Mucosa of stomach (tissue), 1 donor: ENCODE data around the gene SRP54.

Experiments used
- H3K27me3 ChIP-seq: one replicate; pipeline ENCODE4 v1.7.0; 2013; ENCODE audit warnings: mild to moderate bottlenecking, low read length; ENCODE audit not compliant: control insufficient read depth, insufficient read depth
- H3K36me3 ChIP-seq: one replicate; pipeline ENCODE4 v1.7.0; 2013; ENCODE audit warnings: low read length; ENCODE audit not compliant: control insufficient read depth, insufficient read depth
- H3K4me1 ChIP-seq: one replicate; pipeline ENCODE4 v1.7.0; 2013; ENCODE audit warnings: mild to moderate bottlenecking, low read length; ENCODE audit not compliant: control insufficient read depth, insufficient read depth
- H3K4me3 ChIP-seq: one replicate; pipeline ENCODE4 v1.7.0; 2013; ENCODE audit warnings: low read length
- H3K9ac ChIP-seq: one replicate; pipeline ENCODE4 v1.7.0; 2013; ENCODE audit warnings: mild to moderate bottlenecking, low read length, moderate library complexity
- H3K9me3 ChIP-seq: one replicate; pipeline ENCODE4 v1.7.0; 2013; ENCODE audit warnings: mild to moderate bottlenecking, low read length, moderate library complexity; ENCODE audit not compliant: control insufficient read depth
- donor health status: Pancreatic carcinoma.

SRP54 gene

GRCh38 chr14:34987180-34987579 is 4.4 kb downstream of the SRP54 start:
- Histone ChIP-seq H3K4me1 (peaks cover 4% of the 10 kb centered on the region), H3K27me3 (no peaks in the 10 kb centered on the region), H3K36me3 (no peaks in the 10 kb centered on the region), H3K9ac (no peak overlapping the region), H3K9me3 (no peaks in the 10 kb centered on the region), H3K4me3 (no peak overlapping the region)

DNA sequence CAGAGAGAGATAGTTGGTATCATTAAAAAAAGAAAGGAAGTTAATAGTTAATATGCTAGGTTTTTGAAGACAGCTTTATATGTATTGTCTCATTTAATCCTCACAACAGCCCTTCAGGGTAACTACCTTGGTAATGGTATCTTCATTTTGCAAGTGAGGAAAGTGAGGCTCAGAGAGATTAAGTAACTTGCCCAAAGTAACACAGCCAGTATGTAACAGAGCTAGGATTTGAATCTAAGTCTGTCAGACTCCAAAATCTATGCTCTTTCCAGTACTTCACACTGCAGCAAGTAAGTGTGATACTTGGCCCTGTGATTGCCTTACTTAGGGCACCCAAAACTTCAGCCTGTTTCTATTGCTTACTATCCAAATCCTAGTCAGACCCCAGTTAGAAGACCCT is 7.0 kb downstream of the SRP54 start:
- Histone ChIP-seq H3K4me3 (no peak overlapping the region), H3K9ac (no peak overlapping the region), H3K9me3 (no peaks in the 10 kb centered on the region), H3K27me3 (no peaks in the 10 kb centered on the region), H3K36me3 (no peaks in the 10 kb centered on the region), H3K4me1 (no peaks in the 10 kb centered on the region)

- Histone ChIP-seq H3K9ac (no peak overlapping the region), H3K36me3 (no peaks in the 10 kb centered on the region), H3K4me3 (no peak overlapping the region), H3K4me1 (no peaks in the 10 kb centered on the region), H3K9me3 (no peaks in the 10 kb centered on the region), H3K27me3 (no peaks in the 10 kb centered on the region)
Observed at GRCh38 chr14:34993426-34993825, 10.6 kb downstream of the SRP54 start.

- Histone ChIP-seq H3K27me3 (no peaks in the 10 kb centered on the region), H3K9me3 (no peaks in the 10 kb centered on the region), H3K4me1 (no peaks in the 10 kb centered on the region), H3K9ac (no peak overlapping the region), H3K4me3 (no peak overlapping the region), H3K36me3 (no peaks in the 10 kb centered on the region)
Observed at GRCh38 chr14:34994668-34995067, 11.9 kb downstream of the SRP54 start.

DNA sequence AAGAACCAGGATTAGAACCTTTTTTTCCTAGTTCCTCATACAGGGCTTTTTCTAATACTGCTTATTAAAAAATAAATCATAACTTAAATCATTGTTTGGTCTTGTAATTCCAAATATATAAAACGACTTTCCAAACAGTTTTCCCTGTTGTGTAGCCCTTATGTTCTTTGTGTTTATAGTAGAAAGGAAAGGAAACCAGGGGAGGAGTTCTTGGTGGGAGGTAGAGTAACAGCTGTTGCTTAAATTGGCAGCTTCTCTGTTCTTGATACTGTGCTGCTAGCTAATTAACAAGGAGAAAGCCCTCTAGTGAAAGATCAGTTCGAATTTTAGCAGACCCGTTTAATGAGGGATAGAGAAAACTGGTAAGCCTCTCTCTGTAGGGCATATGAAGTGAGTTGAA is 15.0 kb downstream of the SRP54 start:
- no peak overlapping the region for H3K4me3 ChIP-seq
- no peaks in the 10 kb centered on the region for H3K4me1 ChIP-seq
- no peaks in the 10 kb centered on the region for H3K36me3 ChIP-seq
- H3K27me3 ChIP-seq, result no peaks in the 10 kb centered on the region
- no peaks in the 10 kb centered on the region for H3K9me3 ChIP-seq
- H3K9ac ChIP-seq, result no peak overlapping the region

- no peaks in the 10 kb centered on the region for H3K4me1 ChIP-seq
- H3K4me3 ChIP-seq, result no peak overlapping the region
- no peaks in the 10 kb centered on the region for H3K27me3 ChIP-seq
- no peak overlapping the region for H3K9ac ChIP-seq
- no peaks in the 10 kb centered on the region for H3K36me3 ChIP-seq
- H3K9me3 ChIP-seq, result no peaks in the 10 kb centered on the region
Observed at GRCh38 chr14:34999500-34999899, 16.7 kb downstream of the SRP54 start.

- Histone ChIP-seq H3K4me3 (no peak overlapping the region), H3K4me1 (no peaks in the 10 kb centered on the region), H3K9ac (no peak overlapping the region), H3K27me3 (no peaks in the 10 kb centered on the region), H3K9me3 (no peaks in the 10 kb centered on the region), H3K36me3 (no peaks in the 10 kb centered on the region)
Observed at GRCh38 chr14:35001621-35002020, 18.8 kb downstream of the SRP54 start.

DNA sequence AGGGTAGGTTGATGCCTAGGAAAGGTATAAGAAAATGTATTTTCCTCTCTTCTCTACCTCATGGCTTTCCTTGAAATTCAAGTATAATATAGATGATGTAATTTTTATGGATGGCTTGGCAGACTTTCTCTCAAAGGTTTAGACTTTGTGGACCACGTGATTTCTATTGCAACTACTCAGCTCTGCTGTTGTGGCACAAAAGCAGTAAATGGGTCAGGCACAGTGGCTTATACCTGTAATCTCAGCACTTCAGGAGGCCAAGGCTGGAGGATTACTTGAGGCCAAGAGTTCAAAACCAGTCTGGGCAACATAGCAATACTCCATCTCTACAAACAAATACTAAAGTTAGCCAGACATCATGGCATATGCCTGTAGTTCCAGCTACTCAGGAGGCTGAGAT is 22.0 kb downstream of the SRP54 start:
- no peaks in the 10 kb centered on the region for H3K27me3 ChIP-seq
- no peaks in the 10 kb centered on the region for H3K4me1 ChIP-seq
- H3K36me3 ChIP-seq, result no peaks in the 10 kb centered on the region
- no peak overlapping the region for H3K9ac ChIP-seq
- no peaks in the 10 kb centered on the region for H3K9me3 ChIP-seq
- H3K4me3 ChIP-seq, result no peak overlapping the region

- H3K4me1 ChIP-seq, result no peaks in the 10 kb centered on the region
- H3K4me3 ChIP-seq, result no peak overlapping the region
- no peaks in the 10 kb centered on the region for H3K9me3 ChIP-seq
- H3K27me3 ChIP-seq, result no peaks in the 10 kb centered on the region
- H3K36me3 ChIP-seq, result no peaks in the 10 kb centered on the region
- H3K9ac ChIP-seq, result no peak overlapping the region
Observed at GRCh38 chr14:35016568-35016967, 33.8 kb downstream of the SRP54 start.

DNA sequence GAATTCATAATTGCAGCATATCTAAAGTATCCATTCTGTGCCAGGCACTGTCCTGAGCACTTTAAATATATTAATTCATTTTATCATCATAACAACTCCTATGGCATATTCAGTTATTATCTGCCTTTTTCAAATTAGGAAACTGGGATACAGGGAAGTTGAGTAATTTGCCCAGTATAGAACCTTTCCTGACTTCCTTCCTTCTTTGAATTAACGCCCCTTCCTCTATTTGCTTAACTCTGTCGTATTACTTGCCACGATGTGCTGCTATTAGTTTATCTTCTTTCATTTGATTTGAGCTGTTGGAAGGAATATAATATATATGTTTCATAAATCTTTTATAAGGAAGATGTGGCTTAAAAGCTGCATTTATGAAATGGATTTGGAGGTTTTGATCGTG is 37.9 kb downstream of the SRP54 start:
- Histone ChIP-seq H3K36me3 (no peaks in the 10 kb centered on the region), H3K9ac (no peak overlapping the region), H3K4me3 (no peak overlapping the region), H3K27me3 (no peaks in the 10 kb centered on the region), H3K4me1 (no peaks in the 10 kb centered on the region), H3K9me3 (no peaks in the 10 kb centered on the region)

- H3K4me3 ChIP-seq, result no peak overlapping the region
- no peaks in the 10 kb centered on the region for H3K36me3 ChIP-seq
- no peaks in the 10 kb centered on the region for H3K4me1 ChIP-seq
- H3K9ac ChIP-seq, result no peak overlapping the region
- H3K27me3 ChIP-seq, result no peaks in the 10 kb centered on the region
- H3K9me3 ChIP-seq, result no peaks in the 10 kb centered on the region
Observed at GRCh38 chr14:35028435-35028834, 45.6 kb downstream of the SRP54 start.

- Histone ChIP-seq H3K4me1 (no peaks in the 10 kb centered on the region), H3K9ac (no peak overlapping the region), H3K27me3 (no peaks in the 10 kb centered on the region), H3K9me3 (no peaks in the 10 kb centered on the region), H3K4me3 (no peak overlapping the region), H3K36me3 (no peaks in the 10 kb centered on the region)
Observed at GRCh38 chr14:35032562-35032961, 49.8 kb downstream of the SRP54 start.

DNA sequence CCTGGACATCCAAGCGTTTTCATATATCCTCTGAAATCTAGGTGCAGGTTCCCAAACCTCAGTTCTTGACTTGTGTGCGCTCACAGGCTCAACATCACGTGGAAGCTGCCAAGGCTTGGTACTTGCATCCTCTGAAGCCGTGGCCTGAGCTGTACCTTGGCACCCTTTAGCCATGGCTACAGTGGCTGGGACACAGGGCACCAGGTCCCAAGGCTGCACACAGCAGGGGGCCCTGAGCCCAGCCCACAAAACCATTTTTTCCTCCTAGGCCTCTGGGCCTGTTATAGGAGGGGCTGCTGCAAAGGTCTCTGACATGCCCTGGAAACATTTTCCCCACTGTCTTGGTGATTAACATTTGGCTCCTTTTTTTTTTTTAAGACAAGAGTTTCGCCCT is 51.6 kb downstream of the SRP54 start:
- no peaks in the 10 kb centered on the region for H3K36me3 ChIP-seq
- no peak overlapping the region for H3K4me3 ChIP-seq
- H3K9ac ChIP-seq, result no peak overlapping the region
- no peaks in the 10 kb centered on the region for H3K27me3 ChIP-seq
- no peaks in the 10 kb centered on the region for H3K4me1 ChIP-seq
- H3K9me3 ChIP-seq, result no peaks in the 10 kb centered on the region
